HepG2 (cell line): ENCODE data around the gene SLC25A38. TPM values are rescaled to one million over a fixed set of nuclear protein-coding genes. Genes with fewer than 3 reads are reported as not detected.
A peak's percentile ranks its signal among the peaks of the same experiment; 100 is the strongest.

ENCODE experiments used
- ATAC-seq: fragments of 200-7000 bp; cut with Tn5 transposase; 3 replicates; pipeline ENCODE4 v1.9.1; 2020; ENCODE audit warnings: mild to moderate bottlenecking, moderate library complexity
- BruUV-seq: library from RNA; stranded (reverse); fragments of 400-500 nt; replicated peaks from 2 replicates; lab custom pipeline; 2021; lab: Mats Ljungman, UMichigan
- CTCF ChIA-PET: fragments of 300-600 bp; formaldehyde crosslinking; extraction: SDS; loops from one replicate; lab custom pipeline; 2021; ENCODE audit warnings: low total read pairs, inconsistent platforms, low intra/inter-chr PET ratio; lab: Yijun Ruan, JAX
- POLR2A ChIA-PET: fragments of 350-600 bp; sonication (Branson Sonifier 250); formaldehyde crosslinking; loops from one replicate; lab custom pipeline; 2020; ENCODE audit warnings: antibody characterized with exemption, inconsistent platforms; lab: Yijun Ruan, JAX
- DNase-seq: peaks from one replicate; pipeline ENCODE4 v3.0.0-alpha.2; 2015; ENCODE audit warnings: low spot score
- FAIRE-seq: peaks from 3 replicates; lab custom pipeline; 2011; peaks lifted over from hg19 to GRCh38; lab: Jason Lieb, UNC
- H2AFZ ChIP-seq: one replicate; pipeline ENCODE4 v1.6.1; 2011; ENCODE audit warnings: low read length, inconsistent platforms
- H3K27ac ChIP-seq: fragments of 300-600 bp; 3 replicates; pipeline ENCODE4 v1.8.0; 2011; ENCODE audit warnings: mixed run types, mild to moderate bottlenecking, mixed read lengths, low read length, inconsistent platforms; ENCODE audit not compliant: insufficient read depth; ENCODE audit errors: extremely low read length
- H3K27me3 ChIP-seq, 2 experiments: fragments of 200-600 bp in 1 of 2; 2 replicates in 1 of 2; 3 replicates in 1 of 2; pipeline versions ENCODE4 v1.6.0 to v1.8.0; 2011; ENCODE audit warnings: low read length in 2 of 2, mild to moderate bottlenecking in 2 of 2, moderate library complexity in 2 of 2, inconsistent platforms in 1 of 2; ENCODE audit not compliant: insufficient read depth in 2 of 2, control insufficient read depth in 1 of 2
- H3K36me3 ChIP-seq, 2 experiments: fragments of 200-600 bp in 1 of 2; replicated peaks in 1 of 2; 2 replicates in 1 of 2; 3 replicates in 1 of 2; pipeline versions ENCODE4 v1.5.1 to v1.8.0; 2011; ENCODE audit warnings: low read length in 2 of 2, inconsistent platforms in 1 of 2; ENCODE audit not compliant: insufficient read depth in 2 of 2, control insufficient read depth in 1 of 2
- H3K4me1 ChIP-seq: 2 replicates; pipeline ENCODE4 v1.5.1; 2012; ENCODE audit warnings: low read length, inconsistent platforms; ENCODE audit not compliant: insufficient read depth
- H3K4me2 ChIP-seq: 2 replicates; pipeline ENCODE4 v1.6.0; 2011; ENCODE audit warnings: low read depth, low read length, inconsistent platforms
- H3K4me3 ChIP-seq, 3 experiments: fragments of 200-600 bp in 1 of 3; sonication (generic), shearing (Covaris generic) in 1 of 3; replicated peaks in 1 of 3; 2 replicates each; pipeline ENCODE4 v1.5.1; 2011 to 2016; ENCODE audit warnings: low read length in 3 of 3, inconsistent platforms in 2 of 3, low read depth in 2 of 3, mild to moderate bottlenecking in 2 of 3, control low read depth in 1 of 3, mixed read lengths in 1 of 3; ENCODE audit not compliant: insufficient read depth in 1 of 3
- H3K79me2 ChIP-seq: one replicate; pipeline ENCODE4 v1.6.1; 2011; ENCODE audit warnings: low read length, inconsistent platforms; ENCODE audit not compliant: insufficient read depth
- H3K9ac ChIP-seq: 2 replicates; pipeline ENCODE4 v1.6.0; 2011; ENCODE audit warnings: mild to moderate bottlenecking, low read depth, low read length, inconsistent platforms; ENCODE audit not compliant: insufficient read depth
- H3K9me3 ChIP-seq: 2 replicates; pipeline ENCODE4 v1.5.1; 2012; ENCODE audit warnings: mild to moderate bottlenecking, low read length
- H4K20me1 ChIP-seq: 2 replicates; pipeline ENCODE4 v1.6.0; 2011; ENCODE audit warnings: inconsistent platforms, mild to moderate bottlenecking, low read length, moderate library complexity; ENCODE audit not compliant: insufficient read depth
- DMAP1 ChIP-seq: IDR thresholded peaks from 2 replicates; pipeline ENCODE4 v1.6.1; 2016
- FOXA1 ChIP-seq, 2 experiments: fragments of 450-650 bp in 1 of 2; sonication (generic) in 1 of 2; formaldehyde crosslinking in 1 of 2; IDR thresholded peaks; 2 replicates each; pipeline versions ENCODE4 v1.4.0 to v1.6.1; 2016 to 2020; ENCODE audit warnings: missing genetic modification reagents in 1 of 2
- MLLT10 ChIP-seq: sonication (generic); formaldehyde crosslinking; IDR thresholded peaks from 2 replicates; pipeline ENCODE4 v1.4.0; 2020; ENCODE audit warnings: missing genetic modification reagents
- NONO ChIP-seq, 2 experiments: fragments of 450-650 bp in 1 of 2; sonication (generic) in 1 of 2; formaldehyde crosslinking in 1 of 2; IDR thresholded peaks in 1 of 2; conservative IDR thresholded peaks in 1 of 2; 2 replicates each; pipeline versions ENCODE4 v1.6.1 to v1.8.0; 2017 to 2022; ENCODE audit warnings: mild to moderate bottlenecking in 1 of 2, missing genetic modification reagents in 1 of 2, moderate library complexity in 1 of 2
- NR3C1 ChIP-seq: sonication (generic); formaldehyde crosslinking; IDR thresholded peaks from 2 replicates; pipeline ENCODE4 v1.4.0; 2020; ENCODE audit warnings: missing genetic modification reagents
- SIX1 ChIP-seq: sonication (generic); formaldehyde crosslinking; IDR thresholded peaks from 2 replicates; pipeline ENCODE4 v1.4.0; 2020; ENCODE audit warnings: missing genetic modification reagents, borderline replicate concordance
- TBL1XR1 ChIP-seq: fragments of 150-350 bp; IDR thresholded peaks from 2 replicates; pipeline ENCODE4 v1.6.1; 2014; ENCODE audit warnings: borderline replicate concordance, low read length; ENCODE audit not compliant: partially characterized antibody
- TBP ChIP-seq: sonication (generic); formaldehyde crosslinking; IDR thresholded peaks from 2 replicates; pipeline ENCODE4 v1.5.0; 2020; ENCODE audit warnings: missing genetic modification reagents
- ZC3H13 ChIP-seq: sonication (generic); formaldehyde crosslinking; IDR thresholded peaks from 2 replicates; pipeline ENCODE4 v1.8.1; 2023; ENCODE audit warnings: mild to moderate bottlenecking, missing genetic modification reagents, moderate library complexity
- ZFY ChIP-seq: sonication (generic); formaldehyde crosslinking; IDR thresholded peaks from 2 replicates; pipeline ENCODE4 v1.4.0; 2020; ENCODE audit warnings: missing genetic modification reagents
- ZNF329 ChIP-seq: sonication (generic); formaldehyde crosslinking; IDR thresholded peaks from 2 replicates; pipeline ENCODE4 v1.9.0; 2021; ENCODE audit warnings: low read depth, mild to moderate bottlenecking, missing genetic modification reagents
- ZNF546 ChIP-seq: sonication (generic); formaldehyde crosslinking; conservative IDR thresholded peaks from 2 replicates; pipeline ENCODE4 v1.8.1; 2023; ENCODE audit warnings: mild to moderate bottlenecking, missing genetic modification reagents
- WGBS: methylation state at CpG from one replicate; pipeline ENCODE4 v1.1.6; 2017; ENCODE audit warnings: low lambda C conversion rate; 5-methylcytosine and 5-hydroxymethylcytosine counted together
- in situ Hi-C: cut with HindIII; loops from 2 replicates; pipeline ENCODE4 v1.10.0; 2017; ENCODE audit warnings: low pct_unique_long_range_greater_than_20kb; ENCODE audit not compliant: extremely low pct_ligation_motif_present
- intact Hi-C: fragments of 100-400 bp; cut with micrococcal nuclease; formaldehyde crosslinking; loops from one replicate; pipeline ENCODE4 v1.10.0; 2022; ENCODE audit not compliant: unreplicated experiment
- polyA plus RNA-seq, 8 experiments: library from polyadenylated mRNA; depleted of rRNA in 3 of 8; stranded (reverse) in 7 of 8; unstranded in 1 of 8; fragments of >200 nt; fragmentation: Illumina TruSeq in 4 of 8; extraction: Trizol in 4 of 8; gene quantifications; 2 replicates each; pipeline versions ENCODE4 v1.2.1 to v1.2.3, GENCODE V29; 2011 to 2016; ENCODE audit warnings: low read depth in 4 of 8, missing spikeins in 1 of 8, mixed read lengths in 1 of 8; ENCODE audit not compliant: insufficient read depth in 1 of 8
- total RNA-seq, 5 experiments: library from RNA; depleted of rRNA; stranded (reverse); fragments of >200 nt; fragmentation: Illumina TruSeq; extraction: Trizol; gene quantifications; 2 replicates each; pipeline ENCODE4 v1.2.3, GENCODE V29; 2016; ENCODE audit warnings: low read depth in 1 of 5
- TF ChIP-seq, protein P1 (sequence below): IDR thresholded peaks from 2 replicates; pipeline ENCODE4 v1.6.1; 2016; ENCODE audit warnings: low read depth
- TF ChIP-seq, protein P2 (sequence below), 2 experiments: sonication (generic) in 1 of 2; formaldehyde crosslinking in 1 of 2; IDR thresholded peaks; 2 replicates each; pipeline versions ENCODE4 v1.4.0 to v1.6.1; 2016 to 2020; ENCODE audit warnings: borderline replicate concordance in 1 of 2, low read depth in 1 of 2, mild to moderate bottlenecking in 1 of 2, missing genetic modification reagents in 1 of 2
- TF ChIP-seq, protein P3 (sequence below): sonication (generic); formaldehyde crosslinking; IDR thresholded peaks from 2 replicates; pipeline ENCODE4 v1.5.1; 2020; ENCODE audit warnings: mild to moderate bottlenecking, missing genetic modification reagents, moderate library complexity

Gene SLC25A38
- total and polyA plus RNA-seq, 2 of the 13 experiments (the other 11 are each of a cell fraction or from before 2014, with no cell fraction given): 32.5 to 35.4 TPM

DNA sequence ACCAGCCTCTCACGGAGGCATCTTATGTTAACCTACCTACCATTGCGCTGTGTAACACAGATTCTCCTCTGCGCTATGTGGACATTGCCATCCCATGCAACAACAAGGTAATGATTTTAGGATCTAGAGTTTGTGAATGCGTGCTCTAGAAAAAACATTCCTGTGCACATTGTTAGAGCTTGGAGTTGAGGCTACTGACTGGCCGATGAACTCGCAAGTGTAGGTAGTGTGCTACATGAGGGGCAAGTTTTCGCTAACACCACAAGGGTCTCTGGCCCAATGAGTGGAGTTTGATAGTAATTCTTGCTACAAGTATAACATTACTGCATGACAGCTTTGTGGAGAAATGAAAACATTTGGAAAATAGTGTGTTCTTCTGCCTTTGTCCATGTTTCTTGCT lies 27.7 kb downstream of the SLC25A38 start:
- H3K4me3 ChIP-seq: no peak overlapping the region
- no TSS peak for BruUV-seq
- ChIA-PET POLR2A (no interaction called here), CTCF (no interaction called here)
- H3K27me3 ChIP-seq: no peaks in the 10 kb centered on the region; a peak in 1 of 5 replicates
- 96% methylated on average over 7 of the region's 7 CpGs for WGBS
- peaks cover 39% of the 10 kb centered on the region for H4K20me1 ChIP-seq
- peaks cover 37% of the 10 kb centered on the region for H3K79me2 ChIP-seq
- FAIRE-seq (no peak), ATAC-seq (no peak), DNase-seq (no peak)
- no peak overlapping the region for H3K9ac ChIP-seq
- no peaks in the 10 kb centered on the region for H3K9me3 ChIP-seq
- no peak overlapping the region for H3K4me2 ChIP-seq
- intact Hi-C loops: no loop called here
- no peak overlapping the region for H3K27ac ChIP-seq
- H3K4me1 ChIP-seq: peaks cover 44% of the 10 kb centered on the region
- in situ Hi-C loops: no loop called here
- H2AFZ ChIP-seq: no peak overlapping the region
- peaks cover 14 to 61% of the 10 kb centered on the region in 2 experiments for H3K36me3 ChIP-seq
- TF ChIP-seq DMAP1: no peak
- TF ChIP-seq SIX1 (CRISPR knock-in tag): no peak
- TF ChIP-seq ZNF329 (CRISPR knock-in tag): no peak
- no peak for TF ChIP-seq ZFY (CRISPR knock-in tag)
- 0 out of 2 replicates have a peak, but pooled peaks have one; percentile 28 for TF ChIP-seq ZC3H13 (CRISPR knock-in tag)
- TF ChIP-seq TBP: no peak
- no peak for TF ChIP-seq NR3C1 (CRISPR knock-in tag)
- TF ChIP-seq, protein P1, sequence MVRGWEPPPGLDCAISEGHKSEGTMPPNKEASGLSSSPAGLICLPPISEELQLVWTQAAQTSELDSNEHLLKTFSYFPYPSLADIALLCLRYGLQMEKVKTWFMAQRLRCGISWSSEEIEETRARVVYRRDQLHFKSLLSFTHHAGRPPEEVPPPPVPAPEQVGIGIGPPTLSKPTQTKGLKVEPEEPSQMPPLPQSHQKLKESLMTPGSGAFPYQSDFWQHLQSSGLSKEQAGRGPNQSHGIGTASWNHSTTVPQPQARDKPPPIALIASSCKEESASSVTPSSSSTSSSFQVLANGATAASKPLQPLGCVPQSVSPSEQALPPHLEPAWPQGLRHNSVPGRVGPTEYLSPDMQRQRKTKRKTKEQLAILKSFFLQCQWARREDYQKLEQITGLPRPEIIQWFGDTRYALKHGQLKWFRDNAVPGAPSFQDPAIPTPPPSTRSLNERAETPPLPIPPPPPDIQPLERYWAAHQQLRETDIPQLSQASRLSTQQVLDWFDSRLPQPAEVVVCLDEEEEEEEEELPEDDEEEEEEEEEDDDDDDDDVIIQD (CRISPR knock-in tag): no peak
- no peak for TF ChIP-seq TBL1XR1
- no peak for TF ChIP-seq ZNF546 (CRISPR knock-in tag)
- no peak for TF ChIP-seq FOXA1 (IDR thresholded peaks at IDR 0.05)
- TF ChIP-seq FOXA1 (CRISPR knock-in tag; IDR thresholded peaks at IDR 0.05): no peak
- TF ChIP-seq MLLT10: no peak
- TF ChIP-seq NONO (IDR thresholded peaks at IDR 0.05): no peak
- TF ChIP-seq NONO (CRISPR knock-in tag; conservative IDR thresholded peaks at IDR 0.05): no peak
- TF ChIP-seq, protein P2, sequence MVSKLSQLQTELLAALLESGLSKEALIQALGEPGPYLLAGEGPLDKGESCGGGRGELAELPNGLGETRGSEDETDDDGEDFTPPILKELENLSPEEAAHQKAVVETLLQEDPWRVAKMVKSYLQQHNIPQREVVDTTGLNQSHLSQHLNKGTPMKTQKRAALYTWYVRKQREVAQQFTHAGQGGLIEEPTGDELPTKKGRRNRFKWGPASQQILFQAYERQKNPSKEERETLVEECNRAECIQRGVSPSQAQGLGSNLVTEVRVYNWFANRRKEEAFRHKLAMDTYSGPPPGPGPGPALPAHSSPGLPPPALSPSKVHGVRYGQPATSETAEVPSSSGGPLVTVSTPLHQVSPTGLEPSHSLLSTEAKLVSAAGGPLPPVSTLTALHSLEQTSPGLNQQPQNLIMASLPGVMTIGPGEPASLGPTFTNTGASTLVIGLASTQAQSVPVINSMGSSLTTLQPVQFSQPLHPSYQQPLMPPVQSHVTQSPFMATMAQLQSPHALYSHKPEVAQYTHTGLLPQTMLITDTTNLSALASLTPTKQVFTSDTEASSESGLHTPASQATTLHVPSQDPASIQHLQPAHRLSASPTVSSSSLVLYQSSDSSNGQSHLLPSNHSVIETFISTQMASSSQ (IDR thresholded peaks at IDR 0.05; ENCODE audit: low read depth): no peak
- TF ChIP-seq, protein P2 (CRISPR knock-in tag; IDR thresholded peaks at IDR 0.05; ENCODE audit: borderline replicate concordance): no peak
- TF ChIP-seq, protein P3, sequence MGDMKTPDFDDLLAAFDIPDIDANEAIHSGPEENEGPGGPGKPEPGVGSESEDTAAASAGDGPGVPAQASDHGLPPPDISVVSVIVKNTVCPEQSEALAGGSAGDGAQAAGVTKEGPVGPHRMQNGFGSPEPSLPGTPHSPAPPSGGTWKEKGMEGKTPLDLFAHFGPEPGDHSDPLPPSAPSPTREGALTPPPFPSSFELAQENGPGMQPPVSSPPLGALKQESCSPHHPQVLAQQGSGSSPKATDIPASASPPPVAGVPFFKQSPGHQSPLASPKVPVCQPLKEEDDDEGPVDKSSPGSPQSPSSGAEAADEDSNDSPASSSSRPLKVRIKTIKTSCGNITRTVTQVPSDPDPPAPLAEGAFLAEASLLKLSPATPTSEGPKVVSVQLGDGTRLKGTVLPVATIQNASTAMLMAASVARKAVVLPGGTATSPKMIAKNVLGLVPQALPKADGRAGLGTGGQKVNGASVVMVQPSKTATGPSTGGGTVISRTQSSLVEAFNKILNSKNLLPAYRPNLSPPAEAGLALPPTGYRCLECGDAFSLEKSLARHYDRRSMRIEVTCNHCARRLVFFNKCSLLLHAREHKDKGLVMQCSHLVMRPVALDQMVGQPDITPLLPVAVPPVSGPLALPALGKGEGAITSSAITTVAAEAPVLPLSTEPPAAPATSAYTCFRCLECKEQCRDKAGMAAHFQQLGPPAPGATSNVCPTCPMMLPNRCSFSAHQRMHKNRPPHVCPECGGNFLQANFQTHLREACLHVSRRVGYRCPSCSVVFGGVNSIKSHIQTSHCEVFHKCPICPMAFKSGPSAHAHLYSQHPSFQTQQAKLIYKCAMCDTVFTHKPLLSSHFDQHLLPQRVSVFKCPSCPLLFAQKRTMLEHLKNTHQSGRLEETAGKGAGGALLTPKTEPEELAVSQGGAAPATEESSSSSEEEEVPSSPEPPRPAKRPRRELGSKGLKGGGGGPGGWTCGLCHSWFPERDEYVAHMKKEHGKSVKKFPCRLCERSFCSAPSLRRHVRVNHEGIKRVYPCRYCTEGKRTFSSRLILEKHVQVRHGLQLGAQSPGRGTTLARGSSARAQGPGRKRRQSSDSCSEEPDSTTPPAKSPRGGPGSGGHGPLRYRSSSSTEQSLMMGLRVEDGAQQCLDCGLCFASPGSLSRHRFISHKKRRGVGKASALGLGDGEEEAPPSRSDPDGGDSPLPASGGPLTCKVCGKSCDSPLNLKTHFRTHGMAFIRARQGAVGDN (CRISPR knock-in tag): no peak
